Neural cell (in vitro differentiated cells): ENCODE results near the gene HYLS1. TPM values are rescaled to one million over a fixed set of nuclear protein-coding genes. Genes with fewer than 3 reads are reported as not detected.

Experiments used
- H2AFZ ChIP-seq: fragments of 200-600, 300-800 bp; sonication (generic), shearing (Covaris generic); 2 replicates; pipeline ENCODE4 v1.6.0; 2014; ENCODE audit warnings: low read depth, mild to moderate bottlenecking, antibody characterized with exemption, low read length, moderate library complexity
- H3F3A ChIP-seq: fragments of 200-600 bp; shearing (Covaris generic); 2 replicates; pipeline ENCODE4 v1.6.1; 2016; ENCODE audit warnings: mild to moderate bottlenecking, moderate library complexity, mixed read lengths, antibody characterized with exemption, low read length; ENCODE audit not compliant: insufficient read depth, poor library complexity, severe bottlenecking
- H3K27ac ChIP-seq: fragments of 200-600, 300-800 bp; sonication (generic), shearing (Covaris generic); 2 replicates; pipeline ENCODE4 v1.5.1; 2014; ENCODE audit warnings: mild to moderate bottlenecking, low read length, moderate library complexity
- H3K27me3 ChIP-seq: fragments of 300-800, 200-600 bp; sonication (generic), shearing (Covaris generic); 2 replicates; pipeline ENCODE4 v1.6.0; 2014; ENCODE audit warnings: mild to moderate bottlenecking, low read depth, low read length, moderate library complexity; ENCODE audit not compliant: insufficient read depth
- H3K36me3 ChIP-seq: fragments of 300-800, 200-600 bp; sonication (generic), shearing (Covaris generic); 2 replicates; pipeline ENCODE4 v1.5.1; 2014; ENCODE audit warnings: mild to moderate bottlenecking, antibody characterized with exemption, low read length, moderate library complexity; ENCODE audit not compliant: insufficient read depth
- H3K4me2 ChIP-seq: fragments of 300-800, 200-600 bp; sonication (generic), shearing (Covaris generic); 2 replicates; pipeline ENCODE4 v1.6.0; 2014; ENCODE audit warnings: mild to moderate bottlenecking, low read length
- H3K4me3 ChIP-seq: fragments of 300-800, 200-600 bp; sonication (generic), shearing (Covaris generic); 2 replicates; pipeline ENCODE4 v1.5.1; 2014; ENCODE audit warnings: mild to moderate bottlenecking, low read length, moderate library complexity
- H3K79me2 ChIP-seq: fragments of 200-600 bp; shearing (Covaris generic); replicated peaks from 2 replicates; pipeline ENCODE4 v1.6.0; 2014; ENCODE audit warnings: mild to moderate bottlenecking, low read length, moderate library complexity; ENCODE audit not compliant: insufficient read depth
- H3K9ac ChIP-seq: fragments of 300-800, 200-600 bp; sonication (generic), shearing (Covaris generic); 2 replicates; pipeline ENCODE4 v1.6.1; 2016; ENCODE audit warnings: mild to moderate bottlenecking, low read length, mixed read lengths
- H3K9me2 ChIP-seq: fragments of 200-600 bp; shearing (Covaris generic); 2 replicates; pipeline ENCODE4 v1.6.1; 2016; ENCODE audit warnings: mild to moderate bottlenecking, low read length, mixed read lengths; ENCODE audit not compliant: insufficient read depth
- H3K9me3 ChIP-seq: fragments of 200-600, 300-800 bp; sonication (generic), shearing (Covaris generic); 2 replicates; pipeline ENCODE4 v1.6.1; 2016; ENCODE audit warnings: mild to moderate bottlenecking, mixed run types, low read length, moderate library complexity, mixed read lengths
- H4K20me1 ChIP-seq: fragments of 200-600 bp; shearing (Covaris generic); 2 replicates; pipeline ENCODE4 v1.6.1; 2016; ENCODE audit warnings: mild to moderate bottlenecking, mixed run types; ENCODE audit not compliant: insufficient read depth
- EP300 ChIP-seq: fragments of 450-650 bp; conservative IDR thresholded peaks from 2 replicates; pipeline ENCODE4 v1.6.1; 2014; ENCODE audit warnings: antibody characterized with exemption, mild to moderate bottlenecking, moderate library complexity; ENCODE audit not compliant: poor library complexity, severe bottlenecking
- EZH2 ChIP-seq: fragments of 200-600, 300-800 bp; shearing (Covaris generic), sonication (generic); IDR thresholded peaks from 2 replicates; pipeline ENCODE4 v1.6.1; 2014; ENCODE audit warnings: antibody characterized with exemption, low read length, borderline replicate concordance, mild to moderate bottlenecking; ENCODE audit not compliant: insufficient read depth, poor library complexity, severe bottlenecking
- MXI1 ChIP-seq: fragments of 450-650 bp; conservative IDR thresholded peaks from 2 replicates; pipeline ENCODE4 v1.6.1; 2014; ENCODE audit warnings: antibody characterized with exemption, mild to moderate bottlenecking; ENCODE audit not compliant: poor library complexity, severe bottlenecking
- POLR2AphosphoS5 ChIP-seq: IDR thresholded peaks from 2 replicates; pipeline ENCODE4 v1.6.1; 2012
- RAD21 ChIP-seq: fragments of 450-650 bp; conservative IDR thresholded peaks from 2 replicates; pipeline ENCODE4 v1.6.1; 2014; ENCODE audit warnings: antibody characterized with exemption, mild to moderate bottlenecking, moderate library complexity
- SMC3 ChIP-seq: fragments of 450-650 bp; conservative IDR thresholded peaks from 2 replicates; pipeline ENCODE4 v1.6.1; 2014; ENCODE audit warnings: antibody characterized with exemption, mild to moderate bottlenecking, moderate library complexity; ENCODE audit not compliant: poor library complexity
- TAF1 ChIP-seq: IDR thresholded peaks from 2 replicates; pipeline ENCODE4 v1.6.1; 2012; ENCODE audit warnings: low read depth
- polyA plus RNA-seq: library from polyadenylated mRNA; depleted of rRNA; stranded (reverse); fragments of >200 nt; gene quantifications from 2 replicates; pipeline ENCODE4 v1.2.3, GENCODE V29; 2014
- TF ChIP-seq, protein P1 (sequence below): IDR thresholded peaks from 2 replicates; pipeline ENCODE4 v1.6.1; 2012; ENCODE audit warnings: borderline replicate concordance
- TF ChIP-seq, protein P2 (sequence below): fragments of 450-650 bp; IDR thresholded peaks from 2 replicates; pipeline ENCODE4 v1.5.1; 2014; ENCODE audit warnings: antibody characterized with exemption, mild to moderate bottlenecking, moderate library complexity; ENCODE audit not compliant: poor library complexity, severe bottlenecking

HYLS1 gene
- polyA plus RNA-seq, 1 donor from 2014 or later: 6.0 TPM

DNA sequence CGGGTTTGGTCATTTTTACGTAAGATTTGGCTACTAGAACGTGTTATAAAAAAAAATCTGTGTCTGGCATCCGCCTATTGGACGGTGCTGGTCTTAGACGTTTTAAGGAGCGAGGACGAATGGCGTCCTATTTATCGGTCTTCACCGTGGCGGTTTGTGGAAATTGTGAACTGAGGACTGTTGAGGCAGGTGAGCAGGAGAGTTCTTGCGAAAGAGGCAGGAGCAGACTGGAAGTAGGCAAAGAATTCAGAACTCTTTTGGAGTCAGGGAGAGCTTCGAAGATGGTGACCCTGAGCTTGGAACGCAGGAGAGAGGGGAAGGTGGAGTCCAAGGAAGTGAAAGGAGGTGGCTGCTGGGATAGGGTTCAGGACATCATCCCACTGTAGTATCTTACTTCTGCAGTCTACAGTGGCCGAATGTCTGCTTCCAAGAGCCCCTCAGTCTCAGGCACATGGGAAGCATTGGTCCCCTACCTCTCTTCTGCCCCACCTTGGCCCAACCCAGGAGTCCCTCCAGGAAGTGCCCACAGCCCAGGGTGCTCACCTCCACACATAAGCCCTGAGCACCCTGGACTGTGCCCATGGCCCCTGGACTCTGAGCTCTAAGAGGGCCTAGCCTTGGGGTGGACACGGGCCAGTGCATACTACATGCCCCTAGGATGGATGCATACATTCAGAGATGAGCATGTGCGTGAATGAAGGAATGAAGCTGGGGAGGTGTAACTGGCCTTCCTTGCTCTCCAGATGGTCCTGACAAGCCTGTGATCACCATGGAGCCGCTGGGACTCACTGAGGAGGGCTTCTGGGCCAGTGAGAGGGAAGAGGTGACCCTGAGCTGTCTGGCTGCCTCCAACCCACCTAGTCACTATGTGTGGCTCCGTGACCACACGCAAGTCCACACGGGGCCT is 62.1 kb downstream of the HYLS1 start:
- no peaks in the 10 kb centered on the region for H3K9me3 ChIP-seq
- H4K20me1 ChIP-seq: no peaks in the 10 kb centered on the region
- no peak overlapping the region for H2AFZ ChIP-seq
- H3K79me2 ChIP-seq: no peaks in the 10 kb centered on the region
- no peak overlapping the region for H3K4me2 ChIP-seq
- H3F3A ChIP-seq: no peaks in the 10 kb centered on the region
- TF ChIP-seq TAF1 (no peak), EP300 (no peak), POLR2AphosphoS5 (no peak), MXI1 (no peak), EZH2 (no peak), RAD21 (no peak), SMC3 (no peak)
- TF ChIP-seq, protein P1, sequence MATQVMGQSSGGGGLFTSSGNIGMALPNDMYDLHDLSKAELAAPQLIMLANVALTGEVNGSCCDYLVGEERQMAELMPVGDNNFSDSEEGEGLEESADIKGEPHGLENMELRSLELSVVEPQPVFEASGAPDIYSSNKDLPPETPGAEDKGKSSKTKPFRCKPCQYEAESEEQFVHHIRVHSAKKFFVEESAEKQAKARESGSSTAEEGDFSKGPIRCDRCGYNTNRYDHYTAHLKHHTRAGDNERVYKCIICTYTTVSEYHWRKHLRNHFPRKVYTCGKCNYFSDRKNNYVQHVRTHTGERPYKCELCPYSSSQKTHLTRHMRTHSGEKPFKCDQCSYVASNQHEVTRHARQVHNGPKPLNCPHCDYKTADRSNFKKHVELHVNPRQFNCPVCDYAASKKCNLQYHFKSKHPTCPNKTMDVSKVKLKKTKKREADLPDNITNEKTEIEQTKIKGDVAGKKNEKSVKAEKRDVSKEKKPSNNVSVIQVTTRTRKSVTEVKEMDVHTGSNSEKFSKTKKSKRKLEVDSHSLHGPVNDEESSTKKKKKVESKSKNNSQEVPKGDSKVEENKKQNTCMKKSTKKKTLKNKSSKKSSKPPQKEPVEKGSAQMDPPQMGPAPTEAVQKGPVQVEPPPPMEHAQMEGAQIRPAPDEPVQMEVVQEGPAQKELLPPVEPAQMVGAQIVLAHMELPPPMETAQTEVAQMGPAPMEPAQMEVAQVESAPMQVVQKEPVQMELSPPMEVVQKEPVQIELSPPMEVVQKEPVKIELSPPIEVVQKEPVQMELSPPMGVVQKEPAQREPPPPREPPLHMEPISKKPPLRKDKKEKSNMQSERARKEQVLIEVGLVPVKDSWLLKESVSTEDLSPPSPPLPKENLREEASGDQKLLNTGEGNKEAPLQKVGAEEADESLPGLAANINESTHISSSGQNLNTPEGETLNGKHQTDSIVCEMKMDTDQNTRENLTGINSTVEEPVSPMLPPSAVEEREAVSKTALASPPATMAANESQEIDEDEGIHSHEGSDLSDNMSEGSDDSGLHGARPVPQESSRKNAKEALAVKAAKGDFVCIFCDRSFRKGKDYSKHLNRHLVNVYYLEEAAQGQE: no peak
- TF ChIP-seq, protein P2, sequence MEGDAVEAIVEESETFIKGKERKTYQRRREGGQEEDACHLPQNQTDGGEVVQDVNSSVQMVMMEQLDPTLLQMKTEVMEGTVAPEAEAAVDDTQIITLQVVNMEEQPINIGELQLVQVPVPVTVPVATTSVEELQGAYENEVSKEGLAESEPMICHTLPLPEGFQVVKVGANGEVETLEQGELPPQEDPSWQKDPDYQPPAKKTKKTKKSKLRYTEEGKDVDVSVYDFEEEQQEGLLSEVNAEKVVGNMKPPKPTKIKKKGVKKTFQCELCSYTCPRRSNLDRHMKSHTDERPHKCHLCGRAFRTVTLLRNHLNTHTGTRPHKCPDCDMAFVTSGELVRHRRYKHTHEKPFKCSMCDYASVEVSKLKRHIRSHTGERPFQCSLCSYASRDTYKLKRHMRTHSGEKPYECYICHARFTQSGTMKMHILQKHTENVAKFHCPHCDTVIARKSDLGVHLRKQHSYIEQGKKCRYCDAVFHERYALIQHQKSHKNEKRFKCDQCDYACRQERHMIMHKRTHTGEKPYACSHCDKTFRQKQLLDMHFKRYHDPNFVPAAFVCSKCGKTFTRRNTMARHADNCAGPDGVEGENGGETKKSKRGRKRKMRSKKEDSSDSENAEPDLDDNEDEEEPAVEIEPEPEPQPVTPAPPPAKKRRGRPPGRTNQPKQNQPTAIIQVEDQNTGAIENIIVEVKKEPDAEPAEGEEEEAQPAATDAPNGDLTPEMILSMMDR: no peak
- no peaks in the 10 kb centered on the region for H3K9me2 ChIP-seq
- no peak overlapping the region for H3K9ac ChIP-seq
- no peak overlapping the region for H3K4me3 ChIP-seq
- H3K27me3 ChIP-seq: no peaks in the 10 kb centered on the region
- H3K36me3 ChIP-seq: no peaks in the 10 kb centered on the region
- H3K27ac ChIP-seq: no peak overlapping the region

DNA sequence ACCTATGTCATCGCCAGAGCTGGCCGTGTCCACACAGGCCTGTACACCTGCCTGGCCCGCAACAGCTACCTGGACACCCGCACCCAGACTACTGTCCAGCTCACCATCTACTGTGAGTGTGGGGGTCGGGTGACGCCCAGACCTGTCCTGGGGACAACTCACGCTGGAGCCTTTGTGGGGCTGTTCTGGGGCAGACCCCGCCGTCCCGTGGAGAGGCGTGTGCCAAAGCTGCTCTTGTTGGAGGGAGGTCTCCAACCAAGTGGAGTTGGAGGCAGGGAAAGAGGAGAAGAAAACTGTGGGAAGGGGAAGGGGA is 62.7 kb downstream of the HYLS1 start:
- no peaks in the 10 kb centered on the region for H3F3A ChIP-seq

More for the DNA sequence above, 62.7 kb downstream of the HYLS1 start:
- Histone ChIP-seq H3K36me3 (no peaks in the 10 kb centered on the region), H3K4me3 (no peak overlapping the region), H3K27me3 (no peaks in the 10 kb centered on the region), H4K20me1 (no peaks in the 10 kb centered on the region), H3K79me2 (no peaks in the 10 kb centered on the region), H2AFZ (no peak overlapping the region), H3K9me3 (no peaks in the 10 kb centered on the region), H3K9me2 (no peaks in the 10 kb centered on the region), H3K4me2 (no peak overlapping the region), H3K27ac (no peak overlapping the region), H3K9ac (no peak overlapping the region)
- TF ChIP-seq EZH2: no peak
- TF ChIP-seq, protein P1: no peak
- TF ChIP-seq TAF1: no peak
- TF ChIP-seq, protein P2: no peak
- no peak for TF ChIP-seq POLR2AphosphoS5
- no peak for TF ChIP-seq EP300
